ENCODE measurements around the gene PIEZO1. TPM values are rescaled to one million over a fixed set of nuclear protein-coding genes. Genes with fewer than 3 reads are reported as not detected.

The PIEZO1 gene
- total RNA-seq, 1 donor = 197 TPM

DNA sequence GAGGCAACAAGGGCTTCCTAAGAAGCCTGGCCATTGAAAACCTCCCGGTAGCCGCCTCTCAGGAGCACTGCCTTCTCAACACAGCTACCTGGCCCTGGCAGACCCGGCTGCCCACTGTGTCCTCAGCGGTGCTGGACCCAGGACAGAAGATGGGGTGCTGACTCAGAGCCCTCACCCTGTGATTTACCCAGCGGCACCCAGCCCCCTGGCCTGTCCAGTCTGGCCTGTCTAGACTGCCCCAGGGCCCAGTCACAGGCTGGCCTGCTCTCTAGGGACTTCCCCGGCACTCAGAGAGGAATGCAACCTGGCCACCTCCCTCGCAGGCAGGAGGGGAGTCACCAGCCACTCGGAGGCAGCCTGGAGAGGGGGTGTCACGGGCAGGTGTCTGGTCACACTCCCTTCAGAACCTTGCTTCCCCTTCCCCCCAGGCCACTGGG is 20.1 kb downstream of the PIEZO1 start:
- H3K4me3 ChIP-seq (ENCODE audit: low read depth, low read length) = no peak overlapping the region
- no peak for DNase-seq (ENCODE audit: low read depth)
- TF ChIP-seq, protein P1, sequence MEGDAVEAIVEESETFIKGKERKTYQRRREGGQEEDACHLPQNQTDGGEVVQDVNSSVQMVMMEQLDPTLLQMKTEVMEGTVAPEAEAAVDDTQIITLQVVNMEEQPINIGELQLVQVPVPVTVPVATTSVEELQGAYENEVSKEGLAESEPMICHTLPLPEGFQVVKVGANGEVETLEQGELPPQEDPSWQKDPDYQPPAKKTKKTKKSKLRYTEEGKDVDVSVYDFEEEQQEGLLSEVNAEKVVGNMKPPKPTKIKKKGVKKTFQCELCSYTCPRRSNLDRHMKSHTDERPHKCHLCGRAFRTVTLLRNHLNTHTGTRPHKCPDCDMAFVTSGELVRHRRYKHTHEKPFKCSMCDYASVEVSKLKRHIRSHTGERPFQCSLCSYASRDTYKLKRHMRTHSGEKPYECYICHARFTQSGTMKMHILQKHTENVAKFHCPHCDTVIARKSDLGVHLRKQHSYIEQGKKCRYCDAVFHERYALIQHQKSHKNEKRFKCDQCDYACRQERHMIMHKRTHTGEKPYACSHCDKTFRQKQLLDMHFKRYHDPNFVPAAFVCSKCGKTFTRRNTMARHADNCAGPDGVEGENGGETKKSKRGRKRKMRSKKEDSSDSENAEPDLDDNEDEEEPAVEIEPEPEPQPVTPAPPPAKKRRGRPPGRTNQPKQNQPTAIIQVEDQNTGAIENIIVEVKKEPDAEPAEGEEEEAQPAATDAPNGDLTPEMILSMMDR (IDR thresholded peaks at IDR 0.05; ENCODE audit: insufficient read depth, low read depth, low read length) = no peak

DNA sequence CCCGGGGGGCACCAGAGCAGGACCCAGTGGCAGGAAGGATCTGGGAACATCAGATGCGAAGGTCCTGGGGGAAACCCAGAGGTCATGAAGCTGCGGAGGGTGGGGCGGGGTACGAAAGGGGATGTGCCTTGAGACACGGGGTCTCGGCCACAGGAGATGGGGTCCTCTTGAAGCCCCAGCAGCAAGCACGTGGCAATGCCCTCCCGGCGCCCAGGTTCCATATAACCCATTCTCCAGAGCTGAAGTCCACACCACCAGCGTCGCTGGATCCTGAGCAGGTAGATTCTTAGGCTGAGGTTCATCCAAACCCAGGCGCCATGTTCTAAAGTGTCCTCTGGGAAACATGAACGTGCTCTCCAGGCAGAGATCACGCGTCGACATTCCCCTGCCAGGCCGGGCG is 20.9 kb downstream of the PIEZO1 start:
- H3K4me3 ChIP-seq (ENCODE audit: low read depth, low read length) = no peak overlapping the region
- DNase-seq (ENCODE audit: low read depth) = no peak
- TF ChIP-seq, protein P1 (IDR thresholded peaks at IDR 0.05; ENCODE audit: insufficient read depth, low read depth, low read length) = no peak

DNA sequence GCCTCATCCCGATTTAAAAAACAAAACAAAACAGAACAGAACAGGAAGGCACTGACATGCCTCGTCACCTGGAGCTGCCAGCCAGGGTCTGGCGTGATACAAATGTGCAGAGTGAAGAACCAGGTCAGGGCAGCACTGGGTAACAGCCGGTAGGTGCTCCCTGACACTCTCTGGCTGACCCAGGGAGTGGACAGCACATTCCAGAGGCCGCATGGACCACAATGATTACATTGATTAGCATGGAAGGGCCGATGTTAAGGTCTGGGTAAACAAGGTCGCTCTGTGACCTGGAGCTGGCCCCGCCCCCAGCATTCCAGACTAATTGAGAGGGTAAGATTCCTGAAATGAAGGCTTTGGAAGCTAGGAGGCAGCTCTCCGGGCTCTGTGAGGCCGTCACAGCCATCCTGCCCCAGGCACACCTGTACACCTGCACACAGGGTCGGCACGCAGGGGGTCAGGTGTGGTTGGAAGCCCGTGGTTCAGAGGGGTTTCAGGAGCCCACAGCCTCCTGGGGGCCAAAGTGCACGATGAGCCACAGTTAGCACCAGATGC is 21.4 kb downstream of the PIEZO1 start:
- DNase-seq (ENCODE audit: low read depth) = no peak
- TF ChIP-seq, protein P1 (IDR thresholded peaks at IDR 0.05; ENCODE audit: insufficient read depth, low read depth, low read length) = no peak
- H3K4me3 ChIP-seq (ENCODE audit: low read depth, low read length) = no peak overlapping the region

DNA sequence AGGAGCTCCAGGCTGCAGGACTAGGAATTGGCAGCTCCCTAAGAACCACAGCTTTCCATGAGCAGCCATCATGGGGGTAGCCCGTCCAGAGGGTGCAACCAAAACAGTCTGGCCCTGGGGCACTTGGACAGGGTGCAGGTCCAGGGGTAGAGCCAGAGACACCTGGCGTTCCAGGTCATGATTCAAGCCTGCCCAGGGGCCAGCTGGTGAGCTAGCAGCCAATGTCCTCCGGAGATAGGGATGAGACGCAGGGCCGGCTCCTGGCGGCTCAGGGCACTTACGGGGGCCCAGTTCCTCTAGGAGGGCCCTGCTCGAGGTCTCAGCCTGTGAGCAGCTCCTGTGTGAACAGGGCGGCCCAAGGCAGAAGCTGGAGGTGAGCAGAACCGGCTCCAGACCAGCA is 22.1 kb downstream of the PIEZO1 start:
- TF ChIP-seq, protein P1 (IDR thresholded peaks at IDR 0.05; ENCODE audit: insufficient read depth, low read depth, low read length) = no peak
- DNase-seq (ENCODE audit: low read depth) = no peak
- no peak overlapping the region for H3K4me3 ChIP-seq (ENCODE audit: low read depth, low read length)

DNA sequence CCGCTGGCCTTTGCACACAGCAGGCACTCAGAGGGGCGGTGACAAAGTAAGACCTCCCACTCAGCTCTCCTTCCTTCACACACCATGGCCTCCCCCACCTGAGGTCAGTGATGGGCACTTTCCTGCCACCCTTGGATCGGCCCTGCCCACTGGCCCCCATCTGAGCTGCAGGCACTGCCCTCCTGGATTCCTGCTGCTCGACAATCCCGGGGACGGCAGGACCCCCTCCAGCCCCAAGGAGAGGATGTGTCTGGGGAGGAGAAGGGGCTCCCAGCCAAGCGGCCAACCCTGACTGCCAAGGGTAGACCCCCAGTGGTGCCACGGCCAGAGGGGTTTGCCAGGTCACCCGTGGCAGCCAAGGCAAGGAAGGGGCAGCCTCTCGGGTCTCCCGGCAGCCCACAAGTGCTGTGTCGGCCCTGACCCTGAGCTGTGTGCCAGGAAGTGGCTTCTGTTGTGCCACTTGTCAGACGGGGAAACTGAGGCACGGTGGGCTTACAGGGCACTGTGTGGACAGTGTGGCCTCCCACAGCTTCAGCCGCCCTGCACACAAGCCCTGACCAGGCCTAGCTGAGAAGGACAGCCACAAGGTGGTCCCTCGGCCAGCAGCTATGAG is 22.7 kb downstream of the PIEZO1 start:
- TF ChIP-seq, protein P1 (IDR thresholded peaks at IDR 0.05; ENCODE audit: insufficient read depth, low read depth, low read length) = no peak
- no peak for DNase-seq (ENCODE audit: low read depth)

DNA sequence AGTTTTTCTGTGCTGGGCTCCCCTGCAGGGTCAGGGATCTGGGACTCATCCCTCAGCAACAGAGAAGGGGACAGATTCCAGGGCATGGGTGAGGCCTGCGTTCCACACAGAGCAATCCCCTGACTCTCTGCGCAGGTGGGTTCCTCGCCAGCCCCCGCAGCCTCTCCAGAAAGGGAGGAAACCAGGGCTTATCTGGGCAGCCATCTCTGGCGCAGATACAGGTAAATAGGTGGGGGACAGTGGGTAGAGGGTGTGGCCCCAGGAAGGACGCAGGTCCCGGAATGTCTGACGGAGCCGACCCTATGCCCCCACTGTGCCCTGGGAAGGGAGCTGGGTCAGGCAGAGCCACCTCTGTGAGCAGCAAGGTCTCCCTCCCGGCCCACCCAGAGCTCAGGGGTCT is 23.2 kb downstream of the PIEZO1 start:
- no peak for DNase-seq (ENCODE audit: low read depth)
- TF ChIP-seq, protein P1 (IDR thresholded peaks at IDR 0.05; ENCODE audit: insufficient read depth, low read depth, low read length) = no peak
- H3K4me3 ChIP-seq (ENCODE audit: low read depth, low read length) = no peak overlapping the region

More for the DNA sequence above, 22.7 kb downstream of the PIEZO1 start:
- H3K4me3 ChIP-seq (ENCODE audit: low read depth, low read length) = no peak overlapping the region

DNA sequence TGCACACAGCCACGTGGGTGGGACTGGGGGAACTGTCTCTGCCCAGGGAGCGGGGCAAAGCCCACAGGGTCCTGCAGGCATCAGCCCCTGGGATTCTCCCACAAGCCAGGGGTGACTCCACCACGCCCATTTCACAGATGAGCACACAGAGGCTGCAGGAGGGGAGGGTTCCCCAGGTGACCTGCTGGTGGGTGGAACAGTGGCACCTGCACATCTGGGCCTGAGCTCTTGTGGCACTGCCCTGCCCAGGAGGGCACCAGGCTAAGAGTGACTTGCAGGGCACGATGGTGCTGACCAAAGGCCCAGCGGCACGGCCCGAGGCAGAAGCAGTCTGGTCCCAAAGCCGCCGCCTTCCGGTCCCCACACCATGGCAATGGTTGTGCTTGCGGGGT is 23.9 kb downstream of the PIEZO1 start:
- no peak overlapping the region for H3K4me3 ChIP-seq (ENCODE audit: low read depth, low read length)
- no peak for DNase-seq (ENCODE audit: low read depth)
- TF ChIP-seq, protein P1 (IDR thresholded peaks at IDR 0.05; ENCODE audit: insufficient read depth, low read depth, low read length) = no peak

Measured in fibroblast of villous mesenchyme (primary cell).